ENCODE results near the gene TCF7L1.

The TCF7L1 gene

DNA sequence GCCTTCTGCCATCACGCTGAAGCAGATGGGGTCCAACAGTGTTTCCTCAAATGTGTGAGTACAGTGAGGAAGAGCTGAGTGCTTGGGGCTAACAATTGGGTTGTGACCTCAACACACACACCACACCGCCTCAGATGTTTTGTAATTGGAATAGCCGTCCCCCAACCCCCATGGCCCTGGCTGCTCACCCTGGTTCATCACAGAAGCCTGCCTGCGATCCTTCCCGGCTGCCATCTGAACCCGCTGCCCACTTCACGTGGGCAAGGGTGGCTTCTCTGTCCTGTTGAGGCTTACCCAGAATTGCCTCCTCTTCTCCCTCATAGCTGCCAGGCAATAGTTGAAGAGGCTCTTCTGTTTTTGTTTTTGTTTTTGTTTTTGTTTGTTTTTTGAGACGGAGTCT lies 150.4 kb downstream of the TCF7L1 start:
- H3K79me2 ChIP-seq (ENCODE audit: insufficient read depth, low read length), result no peaks in the 10 kb centered on the region
- H3K4me1 ChIP-seq (ENCODE audit: insufficient read depth, low read length, poor library complexity, severe bottlenecking), result no peaks in the 10 kb centered on the region
- H3F3A ChIP-seq (ENCODE audit: low read depth), result no peaks in the 10 kb centered on the region
- H3K9ac ChIP-seq (ENCODE audit: low read depth, low read length, poor library complexity, severe bottlenecking), result no peak overlapping the region
- H3K4me2 ChIP-seq (ENCODE audit: low read depth, low read length, poor library complexity, severe bottlenecking), result no peak overlapping the region
- H3K36me3 ChIP-seq (ENCODE audit: insufficient read depth, low read length), result no peaks in the 10 kb centered on the region
- H3K9me2 ChIP-seq (replicated peaks; ENCODE audit: low read depth, low read length), result no peaks in the 10 kb centered on the region
- TF ChIP-seq EZH2phosphoT487 (IDR thresholded peaks at IDR 0.05; ENCODE audit: borderline replicate concordance), result no peak
- TF ChIP-seq, protein P1, sequence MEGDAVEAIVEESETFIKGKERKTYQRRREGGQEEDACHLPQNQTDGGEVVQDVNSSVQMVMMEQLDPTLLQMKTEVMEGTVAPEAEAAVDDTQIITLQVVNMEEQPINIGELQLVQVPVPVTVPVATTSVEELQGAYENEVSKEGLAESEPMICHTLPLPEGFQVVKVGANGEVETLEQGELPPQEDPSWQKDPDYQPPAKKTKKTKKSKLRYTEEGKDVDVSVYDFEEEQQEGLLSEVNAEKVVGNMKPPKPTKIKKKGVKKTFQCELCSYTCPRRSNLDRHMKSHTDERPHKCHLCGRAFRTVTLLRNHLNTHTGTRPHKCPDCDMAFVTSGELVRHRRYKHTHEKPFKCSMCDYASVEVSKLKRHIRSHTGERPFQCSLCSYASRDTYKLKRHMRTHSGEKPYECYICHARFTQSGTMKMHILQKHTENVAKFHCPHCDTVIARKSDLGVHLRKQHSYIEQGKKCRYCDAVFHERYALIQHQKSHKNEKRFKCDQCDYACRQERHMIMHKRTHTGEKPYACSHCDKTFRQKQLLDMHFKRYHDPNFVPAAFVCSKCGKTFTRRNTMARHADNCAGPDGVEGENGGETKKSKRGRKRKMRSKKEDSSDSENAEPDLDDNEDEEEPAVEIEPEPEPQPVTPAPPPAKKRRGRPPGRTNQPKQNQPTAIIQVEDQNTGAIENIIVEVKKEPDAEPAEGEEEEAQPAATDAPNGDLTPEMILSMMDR (conservative IDR thresholded peaks at IDR 0.05; ENCODE audit: low read length), result no peak
- H4K20me1 ChIP-seq (ENCODE audit: insufficient read depth, low read length, poor library complexity, severe bottlenecking), result no peaks in the 10 kb centered on the region
- H3K4me3 ChIP-seq (ENCODE audit: low read length, poor library complexity, severe bottlenecking), result no peak overlapping the region
- no peak overlapping the region for H2AFZ ChIP-seq (ENCODE audit: low read length)
- no peaks in the 10 kb centered on the region for H3K27me3 ChIP-seq (ENCODE audit: insufficient read depth, low read length, poor library complexity, severe bottlenecking)
- H3K9me3 ChIP-seq (ENCODE audit: insufficient read depth, low read depth, low read length), result no peaks in the 10 kb centered on the region

DNA sequence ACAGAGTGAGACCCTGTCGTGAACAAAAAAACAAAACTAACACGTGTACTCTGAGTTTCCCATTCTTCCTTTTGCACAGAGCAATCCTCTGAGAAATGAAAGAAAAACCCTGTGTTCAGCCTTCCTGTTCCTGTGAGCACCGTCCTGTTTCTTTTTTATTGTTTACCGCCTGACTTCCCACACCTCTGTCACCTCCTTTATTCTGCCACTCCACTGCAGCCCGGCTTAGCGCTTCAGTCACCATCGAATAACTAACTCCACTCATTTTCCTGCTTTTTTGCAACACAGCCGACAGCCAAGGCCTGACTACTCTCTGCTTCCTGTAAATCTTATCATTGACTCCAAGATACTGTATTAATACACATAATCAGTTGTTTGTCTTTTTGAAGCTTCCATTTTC lies 153.7 kb downstream of the TCF7L1 start:
- H4K20me1 ChIP-seq (ENCODE audit: insufficient read depth, low read length, poor library complexity, severe bottlenecking), result no peaks in the 10 kb centered on the region
- no peaks in the 10 kb centered on the region for H3K36me3 ChIP-seq (ENCODE audit: insufficient read depth, low read length)
- peaks cover 8% of the 10 kb centered on the region for H3K4me1 ChIP-seq (ENCODE audit: insufficient read depth, low read length, poor library complexity, severe bottlenecking)
- H3K4me2 ChIP-seq (ENCODE audit: low read depth, low read length, poor library complexity, severe bottlenecking), result no peak overlapping the region
- H3K27me3 ChIP-seq (ENCODE audit: insufficient read depth, low read length, poor library complexity, severe bottlenecking), result no peaks in the 10 kb centered on the region
- TF ChIP-seq, protein P1 (conservative IDR thresholded peaks at IDR 0.05; ENCODE audit: low read length), result no peak
- no peak for TF ChIP-seq EZH2phosphoT487 (IDR thresholded peaks at IDR 0.05; ENCODE audit: borderline replicate concordance)
- H2AFZ ChIP-seq (ENCODE audit: low read length), result peak overlapping the region; percentile 68
- no peaks in the 10 kb centered on the region for H3K9me2 ChIP-seq (replicated peaks; ENCODE audit: low read depth, low read length)
- H3F3A ChIP-seq (ENCODE audit: low read depth), result no peaks in the 10 kb centered on the region
- no peak overlapping the region for H3K9ac ChIP-seq (ENCODE audit: low read depth, low read length, poor library complexity, severe bottlenecking)
- no peaks in the 10 kb centered on the region for H3K9me3 ChIP-seq (ENCODE audit: insufficient read depth, low read depth, low read length)
- no peaks in the 10 kb centered on the region for H3K79me2 ChIP-seq (ENCODE audit: insufficient read depth, low read length)
- H3K4me3 ChIP-seq (ENCODE audit: low read length, poor library complexity, severe bottlenecking), result no peak overlapping the region

DNA sequence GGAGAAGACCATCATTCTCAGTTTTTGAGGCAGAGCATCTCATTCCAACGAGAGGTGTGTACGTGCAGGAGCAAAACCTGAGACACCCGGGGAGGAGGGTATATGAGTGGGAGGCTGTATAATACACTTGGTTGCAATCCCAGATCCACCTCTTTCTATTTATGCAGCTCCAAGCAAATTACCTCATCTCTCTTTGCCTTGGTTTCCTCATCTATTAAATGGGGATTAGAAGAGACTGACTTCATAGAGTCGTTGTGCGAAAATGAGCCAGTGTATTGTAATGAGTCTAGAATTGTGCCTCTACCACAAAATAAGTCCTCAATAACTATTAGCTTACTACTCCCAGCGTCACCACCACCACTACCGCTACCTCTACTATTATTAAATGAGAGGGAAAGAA lies 154.5 kb downstream of the TCF7L1 start:
- no peak overlapping the region for H3K4me3 ChIP-seq (ENCODE audit: low read length, poor library complexity, severe bottlenecking)
- no peaks in the 10 kb centered on the region for H3K27me3 ChIP-seq (ENCODE audit: insufficient read depth, low read length, poor library complexity, severe bottlenecking)
- H3K36me3 ChIP-seq (ENCODE audit: insufficient read depth, low read length), result no peaks in the 10 kb centered on the region
- TF ChIP-seq, protein P1 (conservative IDR thresholded peaks at IDR 0.05; ENCODE audit: low read length), result no peak
- TF ChIP-seq EZH2phosphoT487 (IDR thresholded peaks at IDR 0.05; ENCODE audit: borderline replicate concordance), result no peak
- H3K9ac ChIP-seq (ENCODE audit: low read depth, low read length, poor library complexity, severe bottlenecking), result no peak overlapping the region
- H3K9me3 ChIP-seq (ENCODE audit: insufficient read depth, low read depth, low read length), result no peaks in the 10 kb centered on the region
- H3F3A ChIP-seq (ENCODE audit: low read depth), result no peaks in the 10 kb centered on the region
- H3K79me2 ChIP-seq (ENCODE audit: insufficient read depth, low read length), result no peaks in the 10 kb centered on the region
- no peaks in the 10 kb centered on the region for H4K20me1 ChIP-seq (ENCODE audit: insufficient read depth, low read length, poor library complexity, severe bottlenecking)
- peaks cover 8% of the 10 kb centered on the region for H3K4me1 ChIP-seq (ENCODE audit: insufficient read depth, low read length, poor library complexity, severe bottlenecking)
- H2AFZ ChIP-seq (ENCODE audit: low read length), result no peak overlapping the region
- H3K9me2 ChIP-seq (replicated peaks; ENCODE audit: low read depth, low read length), result no peaks in the 10 kb centered on the region
- H3K4me2 ChIP-seq (ENCODE audit: low read depth, low read length, poor library complexity, severe bottlenecking), result no peak overlapping the region
